CD4-positive, CD25-positive, alpha-beta regulatory T cell (primary cell): ENCODE measurements around the gene FAM24A. TPM values are rescaled to one million over a fixed set of nuclear protein-coding genes. Genes with fewer than 3 reads are reported as not detected.
"Not testable (repeated sequence)": the region's sequence is repeated elsewhere in the genome, so short reads cannot be mapped to it uniquely, and the experiment has no call there.

ENCODE experiments used
- ATAC-seq, 2 donors: fragments of 150-1000 bp; cut with Tn5 transposase; one replicate each; pipeline ENCODE4 v1.10.0; 2021; ENCODE audit warnings: low read depth in 2 of 2, moderate number of reproducible peaks in 2 of 2, moderate library complexity in 1 of 2
- DNase-seq, 3 donors: peaks; one replicate each; pipeline versions ENCODE4 v3.0.0 to v3.0.0-alpha.2; 2012 to 2022; ENCODE audit warnings: mixed read lengths in 1 of 3
- H3K27ac ChIP-seq: one replicate; pipeline ENCODE4 v1.7.0; 2013; ENCODE audit warnings: mild to moderate bottlenecking, low read length; ENCODE audit not compliant: insufficient read depth, poor library complexity, severe bottlenecking
- H3K27me3 ChIP-seq: one replicate; pipeline ENCODE4 v1.7.0; 2013; ENCODE audit warnings: low read length; ENCODE audit not compliant: control insufficient read depth, insufficient read depth
- H3K36me3 ChIP-seq: one replicate; pipeline ENCODE4 v1.7.0; 2013; ENCODE audit warnings: mild to moderate bottlenecking, low read length, moderate library complexity; ENCODE audit not compliant: control insufficient read depth, insufficient read depth
- H3K4me1 ChIP-seq: 2 replicates; pipeline ENCODE4 v1.7.0; 2013; ENCODE audit warnings: mild to moderate bottlenecking, low read length; ENCODE audit not compliant: insufficient read depth, control insufficient read depth, poor library complexity, severe bottlenecking
- H3K4me3 ChIP-seq: one replicate; pipeline ENCODE4 v1.7.0; 2013; ENCODE audit warnings: low read depth, mild to moderate bottlenecking, low read length, moderate library complexity
- H3K9me3 ChIP-seq, 2 experiments: 1 replicate in 1 of 2; 2 replicates in 1 of 2; pipeline ENCODE4 v1.7.0; 2013; ENCODE audit warnings: low read length in 2 of 2, mild to moderate bottlenecking in 1 of 2, moderate library complexity in 1 of 2; ENCODE audit not compliant: control insufficient read depth in 2 of 2
- H3K27ac Mint-ChIP-seq, 3 donors: one replicate each; pipeline ENCODE4 v1.8.0; 2020 to 2022; ENCODE audit warnings: mild to moderate bottlenecking in 3 of 3, mixed read lengths in 3 of 3, moderate library complexity in 2 of 3
- H3K27me3 Mint-ChIP-seq: one replicate; pipeline ENCODE4 v1.8.0; 2022; ENCODE audit warnings: mild to moderate bottlenecking, mixed read lengths
- H3K36me3 Mint-ChIP-seq: one replicate; pipeline ENCODE4 v1.8.0; 2020; ENCODE audit warnings: mixed read lengths
- H3K4me1 Mint-ChIP-seq, 4 donors: one replicate each; pipeline ENCODE4 v1.8.0; 2020 to 2022; ENCODE audit warnings: mixed read lengths in 4 of 4, mild to moderate bottlenecking in 1 of 4
- H3K4me3 Mint-ChIP-seq, 4 donors: one replicate each; pipeline ENCODE4 v1.8.0; 2020 to 2022; ENCODE audit warnings: mild to moderate bottlenecking in 4 of 4, mixed read lengths in 4 of 4, moderate library complexity in 3 of 4
- H3K9me3 Mint-ChIP-seq, 7 donors: one replicate each; pipeline ENCODE4 v1.8.0; 2020 to 2022; ENCODE audit warnings: mixed read lengths in 7 of 7, mild to moderate bottlenecking in 3 of 7, moderate library complexity in 2 of 7
- polyA plus RNA-seq, 4 donors: library from polyadenylated mRNA; unstranded; fragments of 300-500 nt; fragmentation: Illumina TruSeq; gene quantifications; one replicate each; pipeline ENCODE4 v1.2.3, GENCODE V29; 2021
- total RNA-seq: library from RNA; stranded (reverse); gene quantifications from one replicate; pipeline ENCODE4 v1.2.3, GENCODE V29; 2022

The FAM24A gene, protein sequence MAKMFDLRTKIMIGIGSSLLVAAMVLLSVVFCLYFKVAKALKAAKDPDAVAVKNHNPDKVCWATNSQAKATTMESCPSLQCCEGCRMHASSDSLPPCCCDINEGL
- total RNA-seq (not detected), polyA plus RNA-seq (not detected)

DNA sequence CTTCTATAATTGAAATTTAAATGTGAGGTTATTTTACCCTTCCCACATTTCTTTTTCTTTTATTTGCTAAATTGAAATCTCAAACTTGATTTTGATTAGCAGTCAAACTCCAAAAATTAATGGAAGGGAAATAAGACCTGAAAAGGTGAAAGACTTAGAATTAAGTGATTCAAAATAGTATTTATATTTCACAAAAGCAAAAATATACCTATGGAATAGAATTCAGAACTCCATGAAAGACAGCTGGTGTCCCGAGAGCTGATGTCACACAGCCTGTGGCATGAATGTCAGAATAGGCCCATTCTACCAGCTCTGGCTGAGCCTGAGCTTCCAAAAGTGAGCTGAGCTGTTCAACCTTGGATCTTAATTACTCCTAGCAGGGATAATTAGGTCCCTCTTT, at the start of gene FAM24A:
Gene FAM24A, plus strand, starts transcription at position 301 of the 400 bp plus-strand sequence. CDS start 1,025 bp downstream, outside the sequence.
- H3K4me3 Mint-ChIP-seq, result no peak within 1 kb of the TSS
- no peak within 1 kb of the TSS for H3K27ac Mint-ChIP-seq
- H3K4me1 Mint-ChIP-seq, result no peaks in the 10 kb centered on the region
- no peaks in the 10 kb centered on the region for H3K27me3 Mint-ChIP-seq
- no peaks in the 10 kb centered on the region for H3K36me3 Mint-ChIP-seq
- Histone ChIP-seq H3K4me3 (no peak within 1 kb of the TSS), H3K27me3 (peaks cover 4% of the 10 kb centered on the region), H3K27ac (no peak within 1 kb of the TSS), H3K36me3 (no peaks in the 10 kb centered on the region), H3K4me1 (no peaks in the 10 kb centered on the region), H3K9me3 (no peaks in the 10 kb centered on the region)
- ATAC-seq (no peak), DNase-seq (no peak)
- peaks cover 0 to 4% (median 0%) of the 10 kb centered on the region in 7 donors for H3K9me3 Mint-ChIP-seq

DNA sequence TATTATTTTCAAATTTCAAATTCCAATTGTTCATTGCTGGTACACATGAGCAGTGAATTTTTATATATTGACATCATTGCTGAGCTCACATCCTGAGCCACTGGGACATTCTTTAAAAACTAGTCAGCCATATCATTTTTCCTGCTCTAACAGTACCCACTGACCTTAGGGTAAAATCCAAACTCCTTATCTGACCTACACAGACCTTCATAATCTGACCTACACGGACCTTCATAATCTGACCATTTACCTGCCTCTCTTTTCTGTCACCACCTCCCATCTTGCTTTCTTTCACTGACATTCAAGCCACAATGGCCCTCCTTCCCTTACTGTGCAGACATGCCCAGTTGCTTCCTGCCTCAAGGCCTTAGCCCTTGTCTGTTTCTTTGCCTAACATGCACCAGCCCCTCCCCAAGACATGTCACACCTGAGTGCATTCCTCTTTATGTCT, 48.7 kb upstream of the FAM24A start:
- peaks cover 11% of the 10 kb centered on the region for H3K36me3 ChIP-seq
- ATAC-seq, result no peak
- H3K4me1 ChIP-seq, result no peaks in the 10 kb centered on the region
- Mint-ChIP-seq H3K27ac (peak overlapping the region in 1 of 3 donors; percentile 46), H3K4me3 (no peak overlapping the region), H3K36me3 (peaks cover 18% of the 10 kb centered on the region), H3K4me1 (peaks cover 7 to 29% (median 24%) of the 10 kb centered on the region in 4 donors), H3K9me3 (peaks cover 0 to 3% (median 0%) of the 10 kb centered on the region in 7 donors), H3K27me3 (no peaks in the 10 kb centered on the region)
- no peak overlapping the region for H3K4me3 ChIP-seq
- H3K27me3 ChIP-seq, result no peaks in the 10 kb centered on the region
- no peaks in the 10 kb centered on the region for H3K9me3 ChIP-seq
- no peak for DNase-seq
- no peak overlapping the region for H3K27ac ChIP-seq

DNA sequence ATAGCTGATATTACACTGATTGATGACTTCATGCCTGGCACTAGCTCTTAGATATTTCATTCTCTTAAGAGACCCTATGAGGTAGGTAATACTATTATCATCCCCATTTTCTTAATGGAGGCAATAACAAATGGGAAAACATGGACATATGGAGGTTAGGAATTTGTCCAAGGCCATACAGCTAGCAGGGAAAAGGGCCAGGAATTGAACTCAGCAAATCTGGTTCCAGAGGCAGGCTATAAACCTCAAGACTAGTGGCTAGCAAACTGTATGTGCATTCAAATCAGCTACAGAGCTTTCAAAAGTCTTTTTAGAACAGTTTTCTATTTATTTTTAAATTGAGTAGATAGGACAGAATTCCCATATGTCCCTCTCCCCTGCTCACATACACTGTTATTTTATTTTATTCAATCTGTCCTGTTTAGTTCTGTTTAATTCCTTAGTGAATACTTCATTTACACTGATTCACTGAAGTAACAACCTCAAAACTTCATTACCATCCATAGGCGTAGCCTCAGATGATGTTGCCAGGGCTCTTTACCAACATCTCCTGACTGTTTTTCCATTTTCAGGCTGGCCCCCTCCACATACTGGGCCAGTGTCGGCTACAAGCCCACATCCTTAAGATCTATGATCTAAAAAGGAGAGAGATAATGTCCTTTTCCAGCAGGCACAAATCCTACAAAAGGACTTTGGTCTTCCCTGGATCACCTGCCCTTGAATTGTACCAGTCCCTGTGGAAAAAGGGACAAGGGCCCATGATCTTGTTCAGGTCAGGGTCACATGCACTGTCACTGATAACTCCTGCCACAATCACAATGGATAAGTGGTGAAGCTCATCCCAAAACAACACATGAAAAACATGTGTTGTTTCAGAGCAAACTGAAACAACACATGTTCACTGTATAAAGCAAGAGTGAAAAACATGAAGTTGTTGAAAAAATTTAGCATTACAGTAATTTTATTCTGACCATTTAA, 46.9 kb upstream of the FAM24A start:
- H3K27ac ChIP-seq, result no peak overlapping the region

DNA sequence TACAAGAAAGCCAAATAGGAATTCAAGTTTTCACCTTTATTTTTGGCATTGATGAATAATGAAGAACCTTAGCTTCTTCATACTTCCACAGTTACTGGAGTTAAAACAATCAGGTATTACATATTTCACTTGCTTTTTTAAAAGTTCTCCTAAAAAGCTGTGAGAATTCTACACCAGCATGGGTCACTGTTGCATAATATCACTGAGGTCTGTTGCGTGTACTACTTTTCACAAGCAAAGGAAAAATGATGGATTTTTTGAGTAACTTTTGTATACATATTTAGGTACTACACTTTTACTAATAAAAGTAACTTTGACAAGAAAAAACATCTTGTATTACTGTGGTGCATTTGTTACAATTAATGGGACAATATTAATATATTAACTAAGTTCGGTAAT, 46.2 kb upstream of the FAM24A start:
- H3K27ac Mint-ChIP-seq, result no peak overlapping the region
- DNase-seq, result no peak
- H3K36me3 Mint-ChIP-seq, result peaks cover 2% of the 10 kb centered on the region
- no peak for ATAC-seq
- no peaks in the 10 kb centered on the region for H3K27me3 Mint-ChIP-seq
- Histone ChIP-seq H3K36me3 (peaks cover 3% of the 10 kb centered on the region), H3K27me3 (no peaks in the 10 kb centered on the region), H3K4me3 (no peak overlapping the region), H3K27ac (no peak overlapping the region), H3K4me1 (no peaks in the 10 kb centered on the region), H3K9me3 (no peaks in the 10 kb centered on the region)
- H3K4me3 Mint-ChIP-seq, result no peak overlapping the region
- peaks cover 0 to 5% (median 3%) of the 10 kb centered on the region in 7 donors for H3K9me3 Mint-ChIP-seq
- H3K4me1 Mint-ChIP-seq, result peaks cover 12 to 38% (median 28%) of the 10 kb centered on the region in 4 donors

More for the DNA sequence above, 46.9 kb upstream of the FAM24A start:
- Histone ChIP-seq H3K9me3 (no peaks in the 10 kb centered on the region), H3K27me3 (no peaks in the 10 kb centered on the region), H3K36me3 (peaks cover 6% of the 10 kb centered on the region), H3K4me3 (no peak overlapping the region), H3K4me1 (no peaks in the 10 kb centered on the region)
- no peak for ATAC-seq
- Mint-ChIP-seq H3K27ac (no peak overlapping the region), H3K36me3 (peaks cover 7% of the 10 kb centered on the region), H3K9me3 (peaks cover 0 to 4% (median 3%) of the 10 kb centered on the region in 7 donors), H3K27me3 (no peaks in the 10 kb centered on the region), H3K4me1 (peaks cover 12 to 37% (median 29%) of the 10 kb centered on the region in 4 donors), H3K4me3 (no peak overlapping the region)
- no peak for DNase-seq

DNA sequence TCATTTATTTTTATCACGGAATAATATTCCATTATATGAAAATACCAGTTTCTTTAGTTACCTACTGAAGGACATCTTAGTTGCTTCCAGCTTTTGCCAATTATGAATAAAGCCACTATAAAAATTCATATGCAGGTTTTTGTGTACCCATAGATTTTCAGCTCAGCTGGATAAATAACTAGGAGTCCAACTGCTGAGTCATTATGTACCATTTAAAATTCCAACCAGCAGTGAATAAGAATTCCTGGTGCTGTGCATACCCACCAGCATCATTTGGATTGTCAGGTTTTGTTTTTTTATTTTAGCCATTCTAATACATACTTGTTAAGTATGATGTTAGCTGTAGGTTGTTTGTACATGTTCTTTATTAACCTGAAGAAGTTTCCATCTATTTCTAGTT, 45.5 kb upstream of the FAM24A start:
- Histone ChIP-seq H3K4me1 (no peaks in the 10 kb centered on the region), H3K9me3 (no peaks in the 10 kb centered on the region), H3K27me3 (no peaks in the 10 kb centered on the region), H3K36me3 (no peaks in the 10 kb centered on the region), H3K27ac (no peak overlapping the region), H3K4me3 (no peak overlapping the region)
- ATAC-seq, result no peak
- no peak overlapping the region for H3K4me3 Mint-ChIP-seq
- no peak overlapping the region for H3K27ac Mint-ChIP-seq
- no peak for DNase-seq
- peaks cover 12 to 41% (median 31%) of the 10 kb centered on the region in 4 donors for H3K4me1 Mint-ChIP-seq
- peaks cover 0 to 8% (median 3%) of the 10 kb centered on the region in 7 donors for H3K9me3 Mint-ChIP-seq
- H3K27me3 Mint-ChIP-seq, result no peaks in the 10 kb centered on the region
- H3K36me3 Mint-ChIP-seq, result peaks cover 4% of the 10 kb centered on the region

DNA sequence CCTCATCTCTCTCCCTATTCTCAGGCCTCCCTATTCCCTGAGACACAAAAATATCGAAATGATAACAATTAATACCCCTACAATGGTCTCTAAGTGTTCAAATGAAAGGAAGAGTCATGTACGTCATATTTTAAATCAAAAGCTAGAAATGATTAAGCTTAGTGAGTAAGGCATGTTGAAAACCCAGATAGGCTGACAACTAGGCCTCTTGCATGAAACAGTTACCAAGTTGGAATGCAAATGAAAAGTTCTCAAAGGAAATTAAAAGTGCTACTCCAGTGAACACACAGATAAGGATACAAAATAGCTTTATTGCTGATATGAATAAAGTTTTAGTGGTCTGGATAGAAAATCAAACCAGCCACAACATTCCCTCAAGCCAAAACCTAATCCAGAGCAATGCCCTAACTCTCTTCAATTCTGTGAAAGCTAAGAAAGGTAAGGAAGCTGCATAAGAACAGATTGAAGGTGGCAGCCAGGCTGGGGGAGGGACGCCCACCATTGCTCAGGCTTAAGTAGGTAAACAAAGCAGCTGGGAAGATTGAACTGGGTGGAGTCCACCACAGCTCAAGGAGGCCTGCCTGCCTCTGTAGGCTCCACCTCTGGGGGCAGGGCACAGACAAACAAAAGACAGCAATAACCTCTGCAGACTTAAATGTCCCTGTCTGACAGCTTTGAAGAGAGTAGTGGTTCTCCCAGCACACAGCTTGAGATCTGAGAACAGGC, 43.5 kb upstream of the FAM24A start:
- not testable (repeated sequence) for H3K4me1 ChIP-seq, H3K9me3 ChIP-seq, H3K36me3 ChIP-seq, H3K27ac Mint-ChIP-seq, H3K27me3 Mint-ChIP-seq, H3K27me3 ChIP-seq, H3K36me3 Mint-ChIP-seq, ATAC-seq, H3K27ac ChIP-seq, H3K4me3 ChIP-seq
- H3K4me3 Mint-ChIP-seq, result peak overlapping the region in 3 of 4 donors; percentile 38 to 43 (median 39)
- peak in 1 of 3 donors; percentile 19 for DNase-seq
- H3K4me1 Mint-ChIP-seq, result peaks cover 16 to 45% (median 29%) of the 10 kb centered on the region in 4 donors
- H3K9me3 Mint-ChIP-seq, result peaks cover 0 to 11% (median 3%) of the 10 kb centered on the region in 7 donors

DNA sequence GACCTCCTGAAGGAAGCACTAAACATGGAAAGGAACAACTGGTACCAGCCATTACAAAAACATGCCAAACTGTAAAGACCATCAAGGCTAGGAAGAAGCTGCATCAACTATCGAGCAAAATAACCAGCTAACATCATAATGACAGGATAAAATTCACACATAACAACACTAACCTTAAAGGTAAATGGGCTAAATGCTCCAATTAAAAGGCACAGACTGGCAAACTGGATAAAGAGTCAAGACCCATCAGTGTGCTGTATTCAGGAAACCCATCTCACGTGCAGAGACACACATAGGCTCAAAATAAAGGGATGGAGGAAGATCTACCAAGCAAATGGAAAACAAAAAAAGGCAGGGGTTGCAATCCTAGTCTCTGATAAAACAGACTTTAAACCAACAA, 41.6 kb upstream of the FAM24A start:
- H3K27me3 Mint-ChIP-seq, H3K27ac Mint-ChIP-seq, H3K4me3 Mint-ChIP-seq, H3K9me3 ChIP-seq, H3K4me3 ChIP-seq, ATAC-seq, DNase-seq, H3K4me1 ChIP-seq, H3K27me3 ChIP-seq, H3K36me3 ChIP-seq, H3K27ac ChIP-seq: not testable (repeated sequence)
- peaks cover 9 to 43% (median 29%) of the 10 kb centered on the region in 4 donors for H3K4me1 Mint-ChIP-seq
- peaks cover 0 to 14% (median 3%) of the 10 kb centered on the region in 7 donors for H3K9me3 Mint-ChIP-seq
- peaks cover 10% of the 10 kb centered on the region for H3K36me3 Mint-ChIP-seq
